Glutamatergic neuron (in vitro differentiated cells): ENCODE measurements around the gene CAPN13. TPM values are rescaled to one million over a fixed set of nuclear protein-coding genes. Genes with fewer than 3 reads are reported as not detected.
A peak's percentile ranks its signal among the peaks of the same experiment; 100 is the strongest.

ENCODE experiments used
- DNase-seq: peaks from one replicate; pipeline ENCODE4 v3.0.0; 2022
- H3K27ac Mint-ChIP-seq: one replicate; pipeline ENCODE4 v1.8.0; 2020; ENCODE audit warnings: mild to moderate bottlenecking, mixed read lengths, inconsistent platforms; ENCODE audit not compliant: unreplicated experiment
- H3K27me3 Mint-ChIP-seq: one replicate; pipeline ENCODE4 v1.8.0; 2020; ENCODE audit warnings: mild to moderate bottlenecking, moderate library complexity, mixed read lengths, inconsistent platforms; ENCODE audit not compliant: unreplicated experiment
- H3K36me3 Mint-ChIP-seq: one replicate; pipeline ENCODE4 v1.8.0; 2020; ENCODE audit warnings: mild to moderate bottlenecking, mixed read lengths, inconsistent platforms; ENCODE audit not compliant: unreplicated experiment
- H3K4me1 Mint-ChIP-seq: one replicate; pipeline ENCODE4 v1.8.0; 2020; ENCODE audit warnings: mild to moderate bottlenecking, low read depth, mixed read lengths, inconsistent platforms; ENCODE audit not compliant: unreplicated experiment
- H3K4me3 Mint-ChIP-seq: one replicate; pipeline ENCODE4 v1.8.0; 2020; ENCODE audit warnings: mild to moderate bottlenecking, mixed read lengths, inconsistent platforms; ENCODE audit not compliant: unreplicated experiment
- H3K9me3 Mint-ChIP-seq: one replicate; pipeline ENCODE4 v1.8.0; 2020; ENCODE audit warnings: mild to moderate bottlenecking, moderate library complexity, mixed read lengths, inconsistent platforms; ENCODE audit not compliant: unreplicated experiment
- total RNA-seq: library from RNA; stranded (reverse); fragmentation: NEBNext Ultra II Directional; extraction: Animal tissue kit (Norgen Biotek cat#: 25700); gene quantifications from one replicate; pipeline ENCODE4 v1.2.1, GENCODE V29; 2021; ENCODE audit not compliant: unreplicated experiment
- TF ChIP-seq, protein P1 (sequence below): fragments of 200-600 bp; sonication (generic); IDR thresholded peaks from one replicate; pipeline ENCODE4 v1.5.0; 2021; ENCODE audit not compliant: partially characterized antibody, unreplicated experiment

CAPN13 gene
- total RNA-seq, 1 donor from 2014 or later, result not detected

DNA sequence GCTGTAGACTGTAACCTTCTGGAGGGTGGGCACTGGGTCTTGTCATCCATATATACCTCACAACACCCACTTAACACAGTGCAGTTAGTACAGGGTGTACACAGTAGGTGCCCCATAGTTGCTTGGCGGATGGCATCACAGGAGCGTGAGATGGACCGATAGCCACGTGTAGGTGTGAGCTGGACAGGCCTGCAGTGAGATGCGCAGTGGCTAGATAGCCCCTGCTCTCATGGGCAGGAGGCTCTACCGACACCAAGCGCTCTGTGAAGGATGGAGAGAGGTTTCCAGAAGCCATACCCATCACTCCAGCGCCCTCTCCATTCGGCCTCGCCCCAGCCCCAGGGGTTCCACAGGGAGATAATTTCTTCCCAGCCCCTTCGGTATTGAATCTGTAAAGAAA is 49.5 kb downstream of the CAPN13 start:
- H3K4me1 Mint-ChIP-seq, result peaks cover 20% of the 10 kb centered on the region
- TF ChIP-seq, protein P1, sequence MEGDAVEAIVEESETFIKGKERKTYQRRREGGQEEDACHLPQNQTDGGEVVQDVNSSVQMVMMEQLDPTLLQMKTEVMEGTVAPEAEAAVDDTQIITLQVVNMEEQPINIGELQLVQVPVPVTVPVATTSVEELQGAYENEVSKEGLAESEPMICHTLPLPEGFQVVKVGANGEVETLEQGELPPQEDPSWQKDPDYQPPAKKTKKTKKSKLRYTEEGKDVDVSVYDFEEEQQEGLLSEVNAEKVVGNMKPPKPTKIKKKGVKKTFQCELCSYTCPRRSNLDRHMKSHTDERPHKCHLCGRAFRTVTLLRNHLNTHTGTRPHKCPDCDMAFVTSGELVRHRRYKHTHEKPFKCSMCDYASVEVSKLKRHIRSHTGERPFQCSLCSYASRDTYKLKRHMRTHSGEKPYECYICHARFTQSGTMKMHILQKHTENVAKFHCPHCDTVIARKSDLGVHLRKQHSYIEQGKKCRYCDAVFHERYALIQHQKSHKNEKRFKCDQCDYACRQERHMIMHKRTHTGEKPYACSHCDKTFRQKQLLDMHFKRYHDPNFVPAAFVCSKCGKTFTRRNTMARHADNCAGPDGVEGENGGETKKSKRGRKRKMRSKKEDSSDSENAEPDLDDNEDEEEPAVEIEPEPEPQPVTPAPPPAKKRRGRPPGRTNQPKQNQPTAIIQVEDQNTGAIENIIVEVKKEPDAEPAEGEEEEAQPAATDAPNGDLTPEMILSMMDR, result no peak
- no peak for DNase-seq
- no peaks in the 10 kb centered on the region for H3K27me3 Mint-ChIP-seq
- H3K4me3 Mint-ChIP-seq, result peak overlapping the region; percentile 3
- H3K27ac Mint-ChIP-seq, result no peak overlapping the region
- peaks cover 8% of the 10 kb centered on the region for H3K36me3 Mint-ChIP-seq
- H3K9me3 Mint-ChIP-seq, result peaks cover 2% of the 10 kb centered on the region

DNA sequence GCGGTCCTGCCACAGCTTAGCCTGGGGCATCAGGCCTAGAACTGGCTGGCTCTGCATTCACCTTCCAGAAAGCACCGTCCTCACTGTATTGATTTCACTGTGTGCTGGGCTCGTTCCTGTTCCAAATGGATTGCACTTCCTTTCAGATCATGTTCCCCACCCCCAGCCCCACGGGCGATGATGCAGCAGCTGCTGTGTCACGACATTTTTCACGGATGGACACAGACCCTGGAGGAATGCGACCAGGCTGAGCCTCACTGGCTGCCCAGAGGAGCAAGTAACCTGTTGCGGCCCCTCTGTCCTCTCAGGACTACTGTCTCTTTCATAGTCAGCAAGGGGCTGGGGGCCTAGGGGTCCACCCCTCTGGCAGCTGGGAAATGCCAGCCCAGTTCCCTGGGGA is 50.3 kb downstream of the CAPN13 start:
- peak; percentile 50 for DNase-seq
- no peak overlapping the region for H3K4me3 Mint-ChIP-seq
- H3K4me1 Mint-ChIP-seq, result peaks cover 20% of the 10 kb centered on the region
- H3K36me3 Mint-ChIP-seq, result peaks cover 4% of the 10 kb centered on the region
- H3K9me3 Mint-ChIP-seq, result peaks cover 2% of the 10 kb centered on the region
- TF ChIP-seq, protein P1, result no peak
- H3K27me3 Mint-ChIP-seq, result no peaks in the 10 kb centered on the region
- no peak overlapping the region for H3K27ac Mint-ChIP-seq

DNA sequence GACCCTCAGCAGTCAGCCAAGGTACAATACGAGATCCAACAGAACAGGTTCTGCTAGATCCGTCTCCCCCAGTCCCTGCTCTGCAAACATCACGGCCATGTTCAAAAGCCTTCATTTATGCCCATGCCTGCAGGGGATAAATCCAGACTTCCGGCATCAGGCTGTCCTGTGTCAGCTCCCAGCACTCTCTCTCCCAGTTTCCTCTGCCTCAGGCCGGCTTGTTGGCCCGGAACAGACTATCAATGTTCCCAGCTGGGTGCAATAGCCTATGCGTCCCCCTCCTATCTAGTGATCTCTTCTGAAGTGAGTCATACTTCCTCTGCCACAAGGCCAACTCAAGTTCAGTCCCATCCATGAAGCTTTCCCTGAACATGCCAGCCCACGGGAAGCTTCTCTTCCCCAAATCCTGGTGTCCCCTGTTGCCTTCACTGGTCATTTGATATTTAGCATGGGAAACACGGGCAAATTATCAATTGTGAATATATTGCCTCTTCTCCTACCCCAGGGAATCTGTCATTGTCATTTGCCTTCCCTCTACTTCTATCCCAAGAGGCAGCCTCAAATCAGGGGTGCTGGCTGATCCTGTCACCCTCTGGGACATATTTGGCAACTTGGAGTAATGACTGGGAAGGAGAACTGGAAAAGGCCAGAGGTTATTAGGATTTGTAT is 51.1 kb downstream of the CAPN13 start:
- no peaks in the 10 kb centered on the region for H3K27me3 Mint-ChIP-seq
- TF ChIP-seq, protein P1, result no peak
- peaks cover 1% of the 10 kb centered on the region for H3K9me3 Mint-ChIP-seq
- no peak overlapping the region for H3K27ac Mint-ChIP-seq
- H3K4me3 Mint-ChIP-seq, result no peak overlapping the region
- H3K4me1 Mint-ChIP-seq, result peaks cover 20% of the 10 kb centered on the region
- no peak for DNase-seq
- H3K36me3 Mint-ChIP-seq, result peaks cover 4% of the 10 kb centered on the region

DNA sequence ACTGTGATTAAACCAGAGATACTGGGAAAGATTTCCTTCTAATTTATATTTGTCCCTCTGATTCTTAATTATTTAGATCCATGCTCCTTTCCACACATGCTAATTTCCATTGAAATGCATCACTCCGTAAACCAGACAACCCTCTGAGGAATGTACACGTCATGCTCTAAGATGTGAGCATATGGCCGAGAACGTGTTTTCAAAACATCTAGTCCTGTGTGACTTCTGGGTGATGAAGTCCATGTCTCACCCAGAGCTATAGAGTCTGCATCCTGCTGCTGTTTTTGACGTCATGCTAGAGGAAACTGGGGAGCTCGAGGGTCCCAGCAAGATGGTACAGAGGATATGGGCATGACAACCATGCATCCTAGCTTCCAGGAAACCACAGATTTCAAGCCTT is 53.6 kb downstream of the CAPN13 start:
- TF ChIP-seq, protein P1, result no peak
- peaks cover 1% of the 10 kb centered on the region for H3K9me3 Mint-ChIP-seq
- DNase-seq, result no peak
- no peaks in the 10 kb centered on the region for H3K27me3 Mint-ChIP-seq
- no peak overlapping the region for H3K27ac Mint-ChIP-seq
- peaks cover 4% of the 10 kb centered on the region for H3K36me3 Mint-ChIP-seq
- H3K4me1 Mint-ChIP-seq, result peaks cover 20% of the 10 kb centered on the region
- H3K4me3 Mint-ChIP-seq, result no peak overlapping the region

DNA sequence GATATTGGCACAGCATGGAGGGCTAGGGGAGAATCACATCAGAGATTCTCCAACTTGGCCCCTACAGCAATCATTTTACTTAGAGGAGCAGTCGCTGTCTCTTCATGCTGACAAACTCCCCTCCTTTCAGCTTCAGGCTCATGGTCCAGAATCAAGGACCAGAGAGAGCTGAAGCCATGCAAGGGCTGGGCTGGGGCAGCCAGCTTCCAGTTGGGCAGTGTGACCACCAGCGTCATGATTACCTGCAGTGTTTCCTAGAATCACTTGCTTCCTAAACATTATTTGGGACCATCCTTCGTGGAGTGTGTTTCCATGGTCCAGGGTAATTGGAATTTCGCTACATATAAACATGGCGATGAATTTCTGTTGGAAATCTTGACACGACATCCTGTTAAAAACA is 54.4 kb downstream of the CAPN13 start:
- Mint-ChIP-seq H3K4me3 (no peak overlapping the region), H3K9me3 (peaks cover 1% of the 10 kb centered on the region), H3K27ac (no peak overlapping the region), H3K36me3 (peaks cover 4% of the 10 kb centered on the region), H3K27me3 (no peaks in the 10 kb centered on the region), H3K4me1 (peaks cover 17% of the 10 kb centered on the region)
- DNase-seq, result no peak
- TF ChIP-seq, protein P1, result no peak
